ENCODE measurements around the gene INHBB. TPM values are rescaled to one million over a fixed set of nuclear protein-coding genes. Genes with fewer than 3 reads are reported as not detected.

Gene INHBB
- total and polyA plus RNA-seq, 2 of the 4 experiments (the other 2 are of a cell fraction): 0.18 to 0.92 TPM

DNA sequence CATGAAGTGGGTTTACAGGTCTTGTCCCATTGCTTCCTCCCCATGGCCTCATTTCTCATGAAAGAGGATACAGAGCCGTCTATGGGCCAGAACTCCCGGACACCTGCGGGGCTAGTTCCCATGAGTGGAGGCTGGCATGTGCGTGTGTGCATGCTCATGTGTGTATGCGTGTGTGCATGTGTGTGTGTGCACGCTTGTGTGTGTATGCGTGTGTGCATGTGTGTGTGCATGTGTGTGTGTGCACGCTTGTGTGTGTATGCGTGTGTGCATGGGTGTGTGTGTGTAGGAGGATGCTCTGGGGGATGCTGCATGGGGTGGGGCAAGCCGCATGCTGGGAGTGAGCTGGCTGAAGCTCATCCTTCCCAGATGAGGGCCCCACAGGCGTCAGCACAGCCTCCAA is 20.8 kb downstream of the INHBB start:
- no peaks in the 10 kb centered on the region for H3K79me1 ChIP-seq (ENCODE audit: low read depth in 1 of 2, low read length in 2 of 2)
- H3K18ac ChIP-seq (ENCODE audit: low read depth, low read length): no peak overlapping the region
- BruUV-seq (replicated peaks): no TSS peak
- no peaks in the 10 kb centered on the region; the same call in 1 of the 2 replicates for H3K4me1 ChIP-seq (ENCODE audit: control insufficient read depth, insufficient read depth, low read length)
- no peak overlapping the region for H3K4me2 ChIP-seq (ENCODE audit: low read depth, low read length)
- no peak overlapping the region for H4K5ac ChIP-seq (ENCODE audit: low read depth, low read length)
- no peak overlapping the region for H2AFZ ChIP-seq (replicated peaks; ENCODE audit: low read length, poor library complexity)
- no peak overlapping the region for H2BK120ac ChIP-seq (ENCODE audit: low read depth, low read length)
- H3K27me3 ChIP-seq (ENCODE audit: control insufficient read depth, insufficient read depth, low read length): peaks cover 40% of the 10 kb centered on the region
- no peak overlapping the region for H3K4ac ChIP-seq (ENCODE audit: low read depth, low read length)
- no peak overlapping the region for H2BK15ac ChIP-seq (ENCODE audit: low read depth, low read length)
- no peak overlapping the region for H3K23ac ChIP-seq (ENCODE audit: low read depth, low read length)
- H3K9me1 ChIP-seq (ENCODE audit: insufficient read depth, low read length): peaks cover 2% of the 10 kb centered on the region; the same call in 1 of the 2 replicates
- H2AK5ac ChIP-seq (ENCODE audit: low read depth, low read length): no peak overlapping the region
- TF ChIP-seq FOS (IDR thresholded peaks at IDR 0.05; ENCODE audit: low read depth, low read length): no peak
- no peak for TF ChIP-seq MXI1 (IDR thresholded peaks at IDR 0.05; ENCODE audit: borderline replicate concordance, low read depth, low read length)
- no peak for TF ChIP-seq MAFK (IDR thresholded peaks at IDR 0.05; ENCODE audit: low read depth, low read length)
- TF ChIP-seq, protein P1, sequence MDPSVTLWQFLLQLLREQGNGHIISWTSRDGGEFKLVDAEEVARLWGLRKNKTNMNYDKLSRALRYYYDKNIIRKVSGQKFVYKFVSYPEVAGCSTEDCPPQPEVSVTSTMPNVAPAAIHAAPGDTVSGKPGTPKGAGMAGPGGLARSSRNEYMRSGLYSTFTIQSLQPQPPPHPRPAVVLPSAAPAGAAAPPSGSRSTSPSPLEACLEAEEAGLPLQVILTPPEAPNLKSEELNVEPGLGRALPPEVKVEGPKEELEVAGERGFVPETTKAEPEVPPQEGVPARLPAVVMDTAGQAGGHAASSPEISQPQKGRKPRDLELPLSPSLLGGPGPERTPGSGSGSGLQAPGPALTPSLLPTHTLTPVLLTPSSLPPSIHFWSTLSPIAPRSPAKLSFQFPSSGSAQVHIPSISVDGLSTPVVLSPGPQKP (IDR thresholded peaks at IDR 0.05; ENCODE audit: borderline replicate concordance, low read depth, low read length): no peak
- no peak for TF ChIP-seq SMC3 (IDR thresholded peaks at IDR 0.05; ENCODE audit: low read depth, low read length)
- TF ChIP-seq USF2 (IDR thresholded peaks at IDR 0.05; ENCODE audit: low read depth, low read length): no peak
- no peak for TF ChIP-seq RFX5 (IDR thresholded peaks at IDR 0.05; ENCODE audit: low read depth, low read length)
- no peak for TF ChIP-seq RCOR1 (IDR thresholded peaks at IDR 0.05; ENCODE audit: insufficient replicate concordance, low read length)
- TF ChIP-seq RAD21 (IDR thresholded peaks at IDR 0.05; ENCODE audit: low read length): no peak
- TF ChIP-seq BHLHE40 (IDR thresholded peaks at IDR 0.05; ENCODE audit: low read depth, low read length): no peak
- no peak for TF ChIP-seq NFE2L2 (IDR thresholded peaks at IDR 0.05; ENCODE audit: low read depth, low read length)
- TF ChIP-seq MAZ (IDR thresholded peaks at IDR 0.05; ENCODE audit: borderline replicate concordance, low read depth, low read length): no peak
- TF ChIP-seq CEBPB (IDR thresholded peaks at IDR 0.05; ENCODE audit: low read depth, low read length): no peak
- ChIA-PET POLR2A (ENCODE audit: unreplicated experiment) (no interaction called here), CTCF (no interaction called here)
- dilution Hi-C loops (cut with HindIII; ENCODE audit: low sequenced_read_pairs, unreplicated experiment): no loop called here
- no peak for ATAC-seq (ENCODE audit: low read depth)
- no peaks in the 10 kb centered on the region for H4K20me1 ChIP-seq (ENCODE audit: insufficient read depth, low read length)
- H2BK20ac ChIP-seq (ENCODE audit: low read depth, low read length): no peak overlapping the region
- no peak overlapping the region for H4K91ac ChIP-seq (ENCODE audit: insufficient read depth, low read depth, low read length)
- intact Hi-C loops (cut with micrococcal nuclease): no loop called here
- peak overlapping the region; percentile 82 for H2AK9ac ChIP-seq (replicated peaks; ENCODE audit: low read depth, low read length, poor library complexity)
- no peak overlapping the region for H3K14ac ChIP-seq (replicated peaks; ENCODE audit: low read depth, low read length)
- H4K8ac ChIP-seq (ENCODE audit: low read depth in 2 of 2, low read length in 2 of 2): no peak overlapping the region
- no peak overlapping the region for H3K9ac ChIP-seq (ENCODE audit: low read depth, low read length)
- no peaks in the 10 kb centered on the region for H3K9me3 ChIP-seq (ENCODE audit: control insufficient read depth, insufficient read depth, low read length)
- no peaks in the 10 kb centered on the region for H3K36me3 ChIP-seq (ENCODE audit: control insufficient read depth, insufficient read depth, low read length)
- no peak overlapping the region for H3K27ac ChIP-seq (ENCODE audit: insufficient read depth, low read length)
- H3K56ac ChIP-seq (ENCODE audit: extremely low read depth, insufficient read depth, low read length): no peak overlapping the region
- WGBS, 2 experiments (ENCODE audit: extremely low coverage in 2 of 2, insufficient read length in 1 of 2): 93% methylated on average over 4 of the region's 11 CpGs; no CpG with 5 or more reads in 1 of the 2 experiments
- no peak overlapping the region for H2BK5ac ChIP-seq (ENCODE audit: low read depth, low read length, poor library complexity, severe bottlenecking)
- H3K4me3 ChIP-seq (ENCODE audit: insufficient read depth, low read depth, low read length): no peak overlapping the region
- DNase-seq: no peak
- in situ Hi-C loops (cut with MboI; ENCODE audit: low sequenced_read_pairs): no loop called here

Data from IMR-90 (cell line).